SKM-1 (cell line): ENCODE data around the gene DAPK2.
"Not testable (repeated sequence)": the region's sequence is repeated elsewhere in the genome, so short reads cannot be mapped to it uniquely, and the experiment has no call there.

Experiments used
- DNase-seq: peaks from one replicate; lab custom pipeline; 2025; ENCODE audit not compliant: unreplicated experiment; lab: John Stamatoyannopoulos, UW

DAPK2 gene

GRCh38 chr15:63978511-63979261 lies 67.6 kb downstream of the DAPK2 start:
- no peak for DNase-seq

- no peak for DNase-seq
Observed at GRCh38 chr15:63977119-63977518, 69.2 kb downstream of the DAPK2 start.

GRCh38 chr15:63974021-63974420 lies 72.3 kb downstream of the DAPK2 start:
- no peak for DNase-seq

GRCh38 chr15:63973212-63974009 lies 72.9 kb downstream of the DAPK2 start:
- no peak for DNase-seq

GRCh38 chr15:63972801-63973200 lies 73.5 kb downstream of the DAPK2 start:
- no peak for DNase-seq

- no peak for DNase-seq
Observed at GRCh38 chr15:63971904-63972303, 74.4 kb downstream of the DAPK2 start.

GRCh38 chr15:63971427-63971805 lies 74.9 kb downstream of the DAPK2 start:
- DNase-seq, result no peak

GRCh38 chr15:63970621-63971426 lies 75.5 kb downstream of the DAPK2 start:
- no peak for DNase-seq

GRCh38 chr15:63969652-63970421 lies 76.4 kb downstream of the DAPK2 start:
- DNase-seq, result no peak

- no peak for DNase-seq
Observed at GRCh38 chr15:63968700-63969099, 77.6 kb downstream of the DAPK2 start.

GRCh38 chr15:63968122-63968524 lies 78.2 kb downstream of the DAPK2 start:
- DNase-seq, result no peak

GRCh38 chr15:63967616-63968015 lies 78.7 kb downstream of the DAPK2 start:
- no peak for DNase-seq

- not testable (repeated sequence) for DNase-seq
Observed at GRCh38 chr15:63962947-63963721, 83.2 kb downstream of the DAPK2 start.

- no peak for DNase-seq
Observed at GRCh38 chr15:63953524-63953923, 92.8 kb downstream of the DAPK2 start.

GRCh38 chr15:63950911-63951481 lies 95.3 kb downstream of the DAPK2 start:
- no peak for DNase-seq

GRCh38 chr15:63948971-63949370 lies 97.3 kb downstream of the DAPK2 start:
- DNase-seq, result no peak

- DNase-seq, result no peak
Observed at GRCh38 chr15:63948436-63948835, 97.8 kb downstream of the DAPK2 start.

GRCh38 chr15:63947228-63947627 lies 99.1 kb downstream of the DAPK2 start:
- DNase-seq, result no peak

GRCh38 chr15:63946524-63947065 lies 99.7 kb downstream of the DAPK2 start:
- no peak for DNase-seq
